ENCODE data around the gene PDE6B.
A peak's percentile ranks its signal among the peaks of the same experiment; 100 is the strongest.

PDE6B gene

DNA sequence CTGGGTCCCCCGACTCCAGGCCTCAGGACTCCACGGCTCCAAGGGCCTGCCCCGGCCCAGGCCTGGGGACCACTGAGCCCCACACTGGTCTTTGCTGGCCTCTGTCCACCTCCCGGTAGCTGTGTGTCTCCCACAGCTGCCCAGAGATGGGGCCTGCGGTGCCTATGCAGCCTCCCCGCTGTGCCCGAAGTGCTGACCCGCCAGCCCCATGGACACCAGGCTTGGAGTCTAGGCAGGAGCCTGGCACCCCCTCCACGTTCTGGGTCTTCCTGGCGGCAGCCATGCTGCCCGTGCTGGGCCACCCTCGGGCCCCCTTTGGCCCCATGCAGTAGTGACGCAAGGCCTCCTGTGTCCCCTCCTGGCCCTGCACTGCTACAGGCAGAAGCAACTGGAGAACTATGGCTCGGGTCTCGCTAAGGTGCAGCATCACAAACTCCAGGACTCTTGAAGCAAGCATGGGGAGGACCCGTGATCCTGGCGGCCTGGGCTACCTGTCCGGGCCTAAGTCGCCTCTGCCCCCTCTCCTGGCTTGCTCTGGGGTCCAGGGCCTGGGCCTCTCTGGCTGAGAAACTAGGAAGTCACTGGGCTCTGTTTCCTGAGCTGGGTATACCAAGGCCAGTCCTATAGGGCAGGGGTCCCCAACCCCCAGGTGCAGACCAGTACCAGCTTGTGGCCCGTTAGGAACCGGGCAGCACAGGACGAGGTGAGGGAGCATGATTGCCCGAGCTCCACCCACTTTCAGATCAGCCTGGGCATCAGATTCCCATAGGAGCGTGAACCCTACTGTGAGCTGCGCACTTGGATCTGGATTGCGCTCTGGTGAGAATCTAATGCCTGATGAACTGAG, 49.9 kb downstream of the PDE6B start:
- DNase-seq, result no peak

DNA sequence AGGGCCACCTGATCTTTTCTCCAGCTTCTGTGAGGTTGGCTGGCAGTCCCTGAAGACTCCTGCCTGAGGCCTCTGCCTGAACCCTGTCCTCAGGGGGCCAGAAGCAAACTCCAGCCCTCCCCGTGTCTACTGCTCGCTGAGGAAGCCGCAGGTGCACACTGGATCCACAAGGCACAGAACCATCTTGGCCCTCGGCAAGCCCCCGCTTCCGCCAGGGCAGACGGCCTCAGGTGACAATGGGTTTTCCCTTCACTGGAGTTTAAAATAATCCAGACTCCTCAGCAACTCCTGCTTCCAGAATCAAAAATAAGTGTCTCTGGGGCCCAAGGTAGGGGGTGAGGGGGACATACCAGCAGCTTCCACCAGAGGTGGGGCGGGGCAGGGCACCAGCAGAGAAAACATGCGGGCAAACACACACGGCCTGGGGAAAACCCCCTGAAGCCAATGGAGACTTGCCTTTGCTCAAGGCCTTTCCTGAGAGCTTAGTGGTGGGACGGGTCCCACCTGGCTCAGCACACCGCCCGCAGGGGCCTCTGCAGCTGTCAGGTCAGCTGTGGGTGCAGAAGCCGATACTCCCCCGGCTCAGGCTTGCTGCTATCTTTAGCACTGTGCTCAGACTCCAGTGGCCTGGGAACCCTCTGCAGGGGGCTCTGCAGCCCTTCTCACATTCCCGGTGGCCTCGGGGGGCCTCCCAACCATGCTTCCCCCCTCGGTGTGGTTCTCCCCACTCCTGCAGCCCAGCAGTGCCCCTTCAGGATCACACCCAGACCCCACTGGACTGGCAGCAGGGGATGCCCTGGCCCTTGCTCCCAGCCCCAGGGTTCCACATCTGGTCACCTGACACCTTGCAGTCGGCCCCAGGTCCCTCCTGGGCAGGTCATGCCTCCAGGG, 50.9 kb downstream of the PDE6B start:
- DNase-seq, result no peak

DNA sequence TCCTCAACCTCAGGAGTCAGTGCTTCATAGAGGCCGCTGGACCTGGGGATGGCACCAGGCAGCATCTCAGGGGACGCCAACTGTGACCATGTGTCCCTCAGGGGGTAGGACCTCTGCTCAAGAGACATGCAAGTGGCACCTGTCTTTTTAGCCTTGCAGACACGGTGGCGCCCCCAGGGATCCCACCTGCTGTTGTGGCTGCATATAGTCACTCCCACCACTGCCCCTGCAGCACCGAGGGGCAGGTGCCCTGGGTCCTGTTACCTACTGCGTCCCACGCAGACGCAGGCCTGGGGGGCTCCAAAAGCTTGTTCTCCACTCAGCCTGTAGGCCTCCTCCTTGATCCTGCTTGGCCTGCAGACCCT, 51.5 kb downstream of the PDE6B start:
- no peak for DNase-seq

GRCh38 chr4:677431-678293, 52.3 kb downstream of the PDE6B start:
- no peak for DNase-seq

- DNase-seq, result no peak
Measured at GRCh38 chr4:678331-679103, 53.1 kb downstream of the PDE6B start.

- no peak for DNase-seq
Measured at GRCh38 chr4:679104-679481, 53.7 kb downstream of the PDE6B start.

GRCh38 chr4:679629-680028, 54.3 kb downstream of the PDE6B start:
- DNase-seq, result no peak

DNA sequence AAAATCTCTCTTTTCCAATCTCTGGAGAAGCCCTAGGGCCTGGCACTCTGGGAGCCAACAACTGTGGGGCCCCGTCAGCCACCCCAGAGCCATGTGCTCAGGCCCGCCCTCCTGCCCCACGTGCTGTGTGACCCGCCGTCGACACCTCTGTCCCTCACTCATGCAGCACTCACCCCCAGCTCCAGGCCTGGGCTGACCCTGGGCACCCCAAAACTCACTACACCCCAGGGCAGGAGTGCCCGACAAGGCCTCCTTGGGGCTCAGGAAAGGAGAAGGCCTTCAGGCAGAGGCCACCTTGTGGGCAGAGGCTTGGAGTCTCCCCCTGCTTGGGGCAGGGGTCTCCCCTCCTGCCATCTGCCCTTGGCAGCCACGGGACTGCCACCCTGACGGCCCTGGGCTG, 54.7 kb downstream of the PDE6B start:
- DNase-seq, result no peak

GRCh38 chr4:680551-680927, 55.2 kb downstream of the PDE6B start:
- no peak for DNase-seq

- peak; percentile 18 for DNase-seq
Measured at GRCh38 chr4:680928-681645, 55.7 kb downstream of the PDE6B start.

DNA sequence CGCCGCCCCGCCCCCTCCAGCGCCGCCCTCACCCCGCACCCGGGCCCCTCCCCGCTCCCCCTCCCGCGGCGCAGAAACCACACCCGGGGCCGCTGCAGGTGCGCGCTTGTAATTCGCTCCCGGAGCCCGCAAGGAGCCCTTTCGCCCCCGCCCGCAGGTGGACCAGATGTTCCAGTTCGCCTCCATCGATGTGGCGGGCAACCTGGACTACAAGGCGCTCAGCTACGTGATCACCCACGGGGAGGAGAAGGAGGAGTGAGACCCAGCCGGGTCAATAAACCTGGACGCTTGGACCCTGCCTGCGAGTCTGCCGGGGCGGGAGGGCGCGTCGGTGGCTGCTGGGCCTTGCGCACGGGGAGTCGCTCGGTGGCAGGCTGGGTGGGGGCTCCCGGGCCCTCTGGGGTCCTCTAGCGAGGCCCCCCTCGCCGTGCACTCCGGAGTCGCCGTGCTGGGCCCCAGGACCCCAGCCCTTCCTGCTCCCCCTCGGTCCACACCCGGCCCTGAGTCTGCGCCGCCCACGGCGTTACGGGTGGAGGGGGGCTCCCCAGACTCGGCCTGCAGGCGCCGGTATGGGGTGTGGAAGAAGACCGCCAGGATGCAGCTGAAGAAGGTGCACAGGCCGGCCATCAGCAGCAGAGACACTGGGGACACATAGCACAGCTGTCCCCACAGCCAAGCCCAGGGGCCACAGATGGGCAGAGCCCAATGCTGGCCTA, 56.5 kb downstream of the PDE6B start:
- DNase-seq, result no peak

DNA sequence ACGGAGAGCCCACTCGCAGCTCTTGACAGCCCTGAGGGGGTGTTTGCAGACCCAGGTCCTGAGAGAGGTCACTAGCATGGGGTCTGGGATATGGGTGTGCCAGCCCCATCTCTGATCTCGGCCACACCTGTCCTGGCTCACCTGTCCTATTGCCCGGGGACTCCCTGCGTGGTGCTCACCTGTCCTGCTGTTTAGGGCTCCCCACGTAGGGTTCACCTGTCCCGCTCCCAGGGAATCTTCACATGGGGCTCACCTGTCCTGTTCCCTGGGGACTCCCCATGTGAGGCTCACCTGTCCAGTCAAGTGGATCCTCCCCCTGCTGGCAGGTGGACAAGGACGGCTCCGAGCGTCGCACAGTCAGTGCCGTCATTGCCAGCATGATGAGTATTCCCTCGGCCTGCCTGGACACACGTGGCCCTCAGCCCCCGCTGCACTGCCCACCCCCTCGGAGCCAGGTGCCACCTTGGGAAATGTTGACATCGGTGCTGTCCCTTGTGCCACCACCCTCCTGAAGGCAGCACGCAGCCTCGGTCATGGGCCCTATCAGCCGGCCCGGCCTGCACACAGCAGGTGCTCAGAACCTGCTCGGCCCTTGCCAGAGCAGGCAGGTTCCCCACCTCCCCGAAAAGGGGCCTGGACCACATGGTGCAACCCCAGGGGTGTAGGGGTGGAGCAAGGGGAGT, 57.3 kb downstream of the PDE6B start:
- no peak for DNase-seq

- no peak for DNase-seq
Measured at GRCh38 chr4:683247-683897, 58.0 kb downstream of the PDE6B start.

- peak; percentile 32 for DNase-seq
Measured at GRCh38 chr4:683982-684622, 58.7 kb downstream of the PDE6B start.

DNA sequence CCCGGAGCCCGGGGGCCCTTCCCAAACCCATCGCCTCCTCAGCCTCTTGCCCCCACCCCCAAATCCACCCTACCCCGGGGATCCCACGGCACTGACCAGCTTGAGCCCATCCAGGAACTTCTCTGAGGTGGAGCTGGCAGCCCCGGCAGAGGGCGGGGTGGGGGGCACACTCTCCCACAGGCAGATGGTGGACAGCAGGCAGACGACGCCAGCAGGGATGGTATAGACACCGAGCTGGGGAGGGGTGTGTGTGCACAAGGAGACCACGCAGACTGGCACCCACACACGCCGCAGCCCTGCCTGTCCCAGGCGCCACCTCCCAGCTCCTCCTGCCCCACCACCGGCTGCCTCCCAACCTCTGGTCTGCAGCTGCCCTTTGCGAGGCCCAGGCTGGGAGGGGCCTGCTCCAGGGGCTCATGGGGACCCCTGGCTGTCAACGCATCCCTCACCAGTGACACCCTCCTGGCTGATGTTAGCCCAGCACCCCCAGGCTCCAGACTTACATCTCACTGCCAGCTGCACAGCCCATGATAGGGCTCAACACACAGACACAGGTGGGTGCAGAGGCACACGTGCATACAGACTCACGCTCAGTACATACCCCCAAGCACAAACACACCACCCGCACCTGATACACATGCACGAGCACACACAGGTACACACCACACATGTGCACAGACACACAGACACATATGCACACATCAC, 59.4 kb downstream of the PDE6B start:
- DNase-seq, result no peak

DNA sequence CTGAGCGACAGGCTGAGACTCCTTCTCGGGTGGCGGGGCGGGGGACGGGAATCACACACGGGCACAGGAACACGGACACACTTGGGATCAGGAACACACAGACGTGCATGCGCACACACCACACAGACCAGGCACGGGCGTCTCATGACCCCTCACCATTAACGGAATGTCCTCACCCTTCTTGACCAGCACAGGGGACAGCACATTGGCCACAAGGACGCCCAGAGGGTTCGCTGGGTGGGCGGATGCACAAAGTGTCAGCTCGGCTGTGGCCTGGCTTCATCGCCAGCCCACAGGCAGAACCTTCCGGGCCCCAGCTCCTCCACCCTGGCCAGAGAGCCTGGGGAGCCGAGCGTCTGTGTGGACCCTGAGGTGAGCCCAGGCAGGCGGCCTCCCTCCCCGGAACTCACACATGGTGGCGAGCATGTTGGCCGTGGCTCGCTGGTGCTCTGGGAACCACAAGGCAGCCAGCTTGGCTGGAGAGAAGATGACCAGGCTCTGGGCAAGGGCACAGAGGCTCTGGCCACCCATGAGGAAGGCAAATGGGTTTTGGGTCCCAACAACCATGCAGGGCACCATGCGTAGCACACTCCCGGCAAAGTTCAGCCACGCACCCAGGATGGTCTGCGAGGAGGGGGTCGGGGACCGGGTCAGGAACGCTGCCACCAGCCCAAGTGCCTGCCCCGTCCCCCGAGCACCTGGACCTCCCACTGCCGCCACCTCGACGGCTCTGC, 60.5 kb downstream of the PDE6B start:
- DNase-seq, result no peak

- no peak for DNase-seq
Measured at GRCh38 chr4:686413-687040, 61.2 kb downstream of the PDE6B start.

Data from fibroblast of skin of right quadriceps (primary cell).